ENCODE data around the gene PET100. TPM values are rescaled to one million over a fixed set of nuclear protein-coding genes. Genes with fewer than 3 reads are reported as not detected.

Gene PET100
- total RNA-seq, 1 donor from 2014 or later = not detected

GRCh38 chr19:7645656-7646425 is 16.2 kb downstream of the PET100 start:
- Histone ChIP-seq H3K36me3 (no peaks in the 10 kb centered on the region), H3K4me3 (no peak overlapping the region), H3K27ac (no peak overlapping the region), H3K4me1 (no peaks in the 10 kb centered on the region), H3K27me3 (no peaks in the 10 kb centered on the region), H3K9me3 (no peaks in the 10 kb centered on the region)
- intact Hi-C loops (cut with DNase I) = no loop called here
- DNase-seq (ENCODE audit: low spot score in 2 of 2) = no peak
- no peak for TF ChIP-seq CTCF (IDR thresholded peaks at IDR 0.05)

- Histone ChIP-seq H3K9me3 (no peaks in the 10 kb centered on the region), H3K4me1 (no peaks in the 10 kb centered on the region), H3K4me3 (no peak overlapping the region), H3K27me3 (no peaks in the 10 kb centered on the region), H3K36me3 (no peaks in the 10 kb centered on the region), H3K27ac (no peak overlapping the region)
- intact Hi-C loops (cut with DNase I) = no loop called here
- DNase-seq (ENCODE audit: low spot score in 2 of 2) = no peak
- TF ChIP-seq CTCF (IDR thresholded peaks at IDR 0.05) = no peak
Observed at GRCh38 chr19:7646426-7646700, 16.8 kb downstream of the PET100 start.

- Histone ChIP-seq H3K36me3 (no peaks in the 10 kb centered on the region), H3K27me3 (no peaks in the 10 kb centered on the region), H3K9me3 (no peaks in the 10 kb centered on the region), H3K4me1 (peaks cover 0 to 3% of the 10 kb centered on the region in 2 donors), H3K27ac (no peak overlapping the region), H3K4me3 (no peak overlapping the region)
- DNase-seq (ENCODE audit: low spot score in 2 of 2) = no peak
- no peak for TF ChIP-seq CTCF (IDR thresholded peaks at IDR 0.05)
- intact Hi-C loops (cut with DNase I) = no loop called here
Observed at GRCh38 chr19:7647156-7647555, 17.6 kb downstream of the PET100 start.

- Histone ChIP-seq H3K4me3 (no peak overlapping the region), H3K4me1 (peaks cover 0 to 4% of the 10 kb centered on the region in 2 donors), H3K27me3 (no peaks in the 10 kb centered on the region), H3K36me3 (no peaks in the 10 kb centered on the region), H3K9me3 (no peaks in the 10 kb centered on the region), H3K27ac (no peak overlapping the region)
- intact Hi-C loops (cut with DNase I) = no loop called here
- TF ChIP-seq CTCF (IDR thresholded peaks at IDR 0.05) = no peak
- DNase-seq (ENCODE audit: low spot score in 2 of 2) = no peak
Observed at GRCh38 chr19:7648265-7649014, 18.8 kb downstream of the PET100 start.

DNA sequence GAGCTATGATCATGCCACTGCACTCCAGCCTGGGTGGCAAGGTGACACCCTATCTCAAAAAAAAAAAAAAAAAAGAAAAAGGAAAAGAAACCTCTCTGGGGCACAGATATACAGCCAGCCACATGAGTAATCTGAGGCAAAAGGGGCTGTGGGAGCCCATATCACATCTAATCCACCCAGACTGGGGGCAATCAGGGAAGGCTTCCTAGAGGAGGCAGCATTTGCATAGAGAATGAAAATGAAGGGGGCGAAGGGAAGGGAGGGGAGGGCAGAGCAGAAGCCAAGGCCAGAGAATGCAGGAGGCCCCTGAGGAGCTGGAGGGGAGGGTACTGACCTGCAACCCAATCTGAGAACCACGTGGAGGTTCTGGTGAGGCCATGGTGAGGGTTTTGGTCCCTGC is 20.6 kb downstream of the PET100 start:
- Histone ChIP-seq H3K36me3 (no peaks in the 10 kb centered on the region), H3K9me3 (no peaks in the 10 kb centered on the region), H3K27me3 (no peaks in the 10 kb centered on the region), H3K27ac (no peak overlapping the region), H3K4me3 (no peak overlapping the region), H3K4me1 (peaks cover 0 to 4% of the 10 kb centered on the region in 2 donors)
- TF ChIP-seq CTCF (IDR thresholded peaks at IDR 0.05) = no peak
- DNase-seq (ENCODE audit: low spot score in 2 of 2) = no peak
- intact Hi-C loops (cut with DNase I) = no loop called here
